Panc1 (cell line): ENCODE results near the gene ERICH6B. TPM values are rescaled to one million over a fixed set of nuclear protein-coding genes. Genes with fewer than 3 reads are reported as not detected.

ENCODE experiments used
- ATAC-seq: fragments of 200-7000 bp; cut with Tn5 transposase; 2 replicates; pipeline ENCODE4 v1.9.1; 2020; ENCODE audit warnings: mild to moderate bottlenecking, moderate library complexity
- BruUV-seq: library from RNA; stranded (reverse); fragments of 400-500 nt; replicated peaks from 2 replicates; lab custom pipeline; 2021; lab: Mats Ljungman, UMichigan
- CTCF ChIA-PET: fragments of 300-600 bp; sonication (Branson Sonifier 250); formaldehyde crosslinking; loops from one replicate; lab custom pipeline; 2022; ENCODE audit warnings: antibody characterized with exemption; lab: Charles Lee
- POLR2A ChIA-PET: fragments of 300-600 bp; sonication (Branson Sonifier 250); formaldehyde crosslinking; loops from one replicate; lab custom pipeline; 2022; ENCODE audit warnings: antibody characterized with exemption; lab: Charles Lee
- DNase-seq: peaks from one replicate; pipeline ENCODE4 v3.0.0-alpha.2; 2010; ENCODE audit warnings: low read depth, low spot score
- H3K27ac ChIP-seq: 2 replicates; pipeline ENCODE4 v1.5.1; 2011; ENCODE audit warnings: mild to moderate bottlenecking, low read length, inconsistent platforms
- H3K27me3 ChIP-seq: fragments of 200-500 bp; sonication (Bioruptor generic); 2 replicates; pipeline ENCODE4 v1.6.0; 2014; ENCODE audit warnings: low read length, inconsistent platforms; ENCODE audit not compliant: control insufficient read depth, insufficient read depth
- H3K36me3 ChIP-seq: fragments of 200-500 bp; sonication (Bioruptor generic); 2 replicates; pipeline ENCODE4 v1.5.1; 2014; ENCODE audit warnings: inconsistent platforms, mild to moderate bottlenecking, low read length, moderate library complexity; ENCODE audit not compliant: control insufficient read depth, insufficient read depth
- H3K4me1 ChIP-seq: 2 replicates; pipeline ENCODE4 v1.5.1; 2011; ENCODE audit warnings: inconsistent platforms, mild to moderate bottlenecking, low read length, moderate library complexity; ENCODE audit not compliant: control insufficient read depth, insufficient read depth
- H3K4me3 ChIP-seq, 2 experiments: 2 replicates each; pipeline ENCODE4 v1.5.1; 2011 to 2012; ENCODE audit warnings: low read depth in 2 of 2, low read length in 2 of 2, mild to moderate bottlenecking in 2 of 2, inconsistent platforms in 1 of 2, moderate library complexity in 1 of 2
- H3K9me3 ChIP-seq: fragments of 200-500 bp; sonication (Bioruptor generic); 2 replicates; pipeline ENCODE4 v1.5.1; 2014; ENCODE audit warnings: low read depth, mild to moderate bottlenecking, inconsistent platforms, low read length, moderate library complexity; ENCODE audit not compliant: control insufficient read depth, insufficient read depth
- CTCF ChIP-seq: fragments of 450-650 bp; IDR thresholded peaks from 2 replicates; pipeline ENCODE4 v1.5.1; 2017; ENCODE audit warnings: mild to moderate bottlenecking
- POLR2AphosphoS5 ChIP-seq: IDR thresholded peaks from 2 replicates; pipeline ENCODE4 v1.6.1; 2012; ENCODE audit warnings: mild to moderate bottlenecking, low read depth, low read length, moderate library complexity
- REST ChIP-seq, 2 experiments: IDR thresholded peaks; 2 replicates each; pipeline ENCODE4 v1.6.1; 2011 to 2012; ENCODE audit warnings: low read depth in 2 of 2, control low read depth in 1 of 2, low read length in 1 of 2, mild to moderate bottlenecking in 1 of 2, moderate library complexity in 1 of 2; ENCODE audit not compliant: insufficient read depth in 1 of 2
- SIN3A ChIP-seq: IDR thresholded peaks from 2 replicates; pipeline ENCODE4 v1.6.1; 2012; ENCODE audit warnings: low read depth, mild to moderate bottlenecking, low read length, moderate library complexity, borderline replicate concordance; ENCODE audit not compliant: insufficient read depth
- TCF7L2 ChIP-seq: IDR thresholded peaks from 2 replicates; pipeline ENCODE4 v1.6.1; 2011; ENCODE audit warnings: mild to moderate bottlenecking, low read depth, low read length, inconsistent platforms
- in situ Hi-C: cut with HindIII; loops from 2 replicates; pipeline ENCODE4 v1.10.0; 2016; ENCODE audit warnings: low sequenced_read_pairs, low pct_unique_long_range_greater_than_20kb
- intact Hi-C: fragments of 100-400 bp; cut with micrococcal nuclease; formaldehyde crosslinking; loops from one replicate; pipeline ENCODE4 v1.10.0; 2022; ENCODE audit not compliant: unreplicated experiment
- total RNA-seq: library from RNA; stranded (reverse); gene quantifications from one replicate; pipeline ENCODE4 v1.2.1, GENCODE V29; 2021; ENCODE audit not compliant: unreplicated experiment

The ERICH6B gene
- total RNA-seq, 1 experiment from 2014 or later = not detected

GRCh38 chr13:45540195-45540594 lies 75.3 kb downstream of the ERICH6B start:
- BruUV-seq = no TSS peak
- in situ Hi-C loops = no loop called here
- ATAC-seq (no peak), DNase-seq (no peak)
- Histone ChIP-seq H3K27me3 (no peaks in the 10 kb centered on the region), H3K4me1 (no peaks in the 10 kb centered on the region), H3K4me3 (no peak overlapping the region), H3K36me3 (no peaks in the 10 kb centered on the region), H3K27ac (no peak overlapping the region), H3K9me3 (no peaks in the 10 kb centered on the region)
- intact Hi-C loops = no loop called here
- ChIA-PET CTCF (no interaction called here), POLR2A (no interaction called here)
- no peak for TF ChIP-seq SIN3A

DNA sequence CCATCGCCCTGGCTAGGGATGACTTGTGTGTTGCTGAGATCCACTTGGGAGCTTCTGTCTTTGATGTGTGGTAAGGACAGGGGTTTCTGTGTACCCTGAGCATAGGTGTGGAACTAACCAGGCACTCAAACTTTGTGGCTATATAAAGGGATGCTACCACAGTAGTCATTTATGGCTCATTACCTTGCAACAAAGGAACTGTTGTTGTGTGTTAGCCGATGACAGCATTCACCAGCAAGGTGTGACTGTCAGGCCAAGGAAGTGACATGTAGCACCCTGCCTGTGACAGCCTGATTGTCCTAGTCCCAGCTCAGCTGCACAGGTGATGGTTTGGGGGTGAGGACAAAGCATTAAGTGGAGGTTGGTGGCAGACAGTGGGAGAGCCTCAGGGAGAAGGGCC lies 77.2 kb downstream of the ERICH6B start:
- intact Hi-C loops (no loop called here), in situ Hi-C loops (no loop called here)
- ChIA-PET CTCF (no interaction called here), POLR2A (no interaction called here)
- DNase-seq (no peak), ATAC-seq (peak; percentile 42; the same call in 1 of the 2 replicates)
- no TSS peak for BruUV-seq
- Histone ChIP-seq H3K4me1 (no peaks in the 10 kb centered on the region), H3K27me3 (no peaks in the 10 kb centered on the region), H3K4me3 (no peak overlapping the region), H3K27ac (no peak overlapping the region), H3K9me3 (no peaks in the 10 kb centered on the region), H3K36me3 (peaks cover 4% of the 10 kb centered on the region; the same call in 1 of the 2 replicates)
- TF ChIP-seq SIN3A (no peak), REST (IDR thresholded peaks at IDR 0.05; ENCODE audit: insufficient read depth in 1 of 2, low read depth in 2 of 2, low read length in 1 of 2) (no peak), POLR2AphosphoS5 (no peak), TCF7L2 (no peak), CTCF (no peak)

- H3K4me3 ChIP-seq = no peak overlapping the region
- no peak overlapping the region for H3K27ac ChIP-seq
- intact Hi-C loops (no loop called here), in situ Hi-C loops (no loop called here)
- ChIA-PET CTCF (no interaction called here), POLR2A (interaction anchor here (0.6 kb wide), 1 partner anchor 172 kb away, joined by 3 read pairs; no protein-coding TSS in a partner anchor)
- no peaks in the 10 kb centered on the region for H3K27me3 ChIP-seq
- ATAC-seq (no peak), DNase-seq (no peak)
- peaks cover 4% of the 10 kb centered on the region; the same call in 1 of the 2 replicates for H3K36me3 ChIP-seq
- no TSS peak for BruUV-seq
- TF ChIP-seq SIN3A = no peak
- no peak for TF ChIP-seq REST (IDR thresholded peaks at IDR 0.05; ENCODE audit: insufficient read depth in 1 of 2, low read depth in 2 of 2, low read length in 1 of 2)
- TF ChIP-seq CTCF = no peak
- no peak for TF ChIP-seq POLR2AphosphoS5
- TF ChIP-seq TCF7L2 = no peak
- no peaks in the 10 kb centered on the region for H3K9me3 ChIP-seq
- H3K4me1 ChIP-seq = no peaks in the 10 kb centered on the region
These were observed 78.0 kb downstream of the ERICH6B start for GRCh38 chr13:45537516-45537915.
